Measurements from ENCODE around the gene HOXD12.
A peak's percentile ranks its signal among the peaks of the same experiment; 100 is the strongest.

The HOXD12 gene

DNA sequence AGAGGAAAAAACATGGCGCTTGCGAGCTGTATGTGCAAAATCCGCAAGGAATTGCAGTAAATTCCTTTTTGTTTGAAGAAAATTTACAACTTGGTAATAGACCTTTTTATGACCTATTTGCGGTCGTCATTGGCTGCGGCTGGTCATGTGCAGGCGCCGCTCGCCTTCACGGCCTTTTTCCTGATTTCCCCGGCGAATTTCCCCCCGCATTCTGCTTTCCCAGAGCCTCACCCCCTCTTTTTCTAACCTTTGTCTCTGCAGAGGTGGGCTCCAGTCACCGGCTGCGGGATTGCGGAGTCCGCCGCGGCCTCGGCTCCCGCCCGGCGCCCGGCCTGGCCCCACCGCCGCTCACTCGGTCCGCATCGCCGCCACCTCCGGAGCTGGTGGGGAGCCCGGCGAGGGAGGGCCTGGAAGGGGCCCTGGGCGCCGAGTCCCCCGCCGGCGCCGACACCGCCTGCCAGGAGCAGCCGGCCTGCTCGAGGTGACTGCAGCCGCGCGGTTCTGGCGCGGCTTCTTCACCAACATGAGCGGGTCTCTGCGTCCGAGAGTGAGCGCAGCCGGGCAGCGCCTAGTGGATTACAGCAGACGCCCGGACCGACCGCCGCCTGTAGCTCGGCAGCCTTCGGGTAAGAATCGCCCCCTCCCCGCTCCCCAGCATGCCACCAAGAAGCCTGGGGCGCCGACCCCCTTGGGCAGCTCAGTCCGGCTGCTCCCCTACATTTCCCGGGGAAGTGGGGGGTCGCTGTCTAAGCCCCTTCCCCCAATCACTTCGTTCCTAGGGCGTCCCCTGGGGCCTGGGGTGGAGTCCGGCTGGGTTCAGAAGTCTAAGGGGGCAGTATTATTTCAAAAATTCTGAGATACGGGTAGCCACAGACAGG lies 37.0 kb downstream of the HOXD12 start:
- DNase-seq: no peak

DNA sequence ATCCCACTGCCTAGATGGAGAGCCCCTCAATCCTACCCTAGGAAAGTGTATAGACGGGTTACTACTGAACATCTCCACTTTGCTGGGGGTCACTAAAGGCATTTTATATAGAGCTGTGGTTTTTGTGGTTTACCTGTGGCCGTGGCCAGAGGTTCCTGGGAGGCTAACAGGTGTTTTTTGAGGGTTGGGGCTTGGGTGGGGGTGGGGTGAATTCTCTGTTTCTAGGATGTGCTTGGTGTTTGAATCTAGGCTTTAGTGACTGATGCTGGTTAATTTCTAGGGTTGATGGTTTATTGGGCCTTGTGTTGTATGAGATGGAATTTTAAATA lies 37.6 kb downstream of the HOXD12 start:
- DNase-seq: no peak

DNA sequence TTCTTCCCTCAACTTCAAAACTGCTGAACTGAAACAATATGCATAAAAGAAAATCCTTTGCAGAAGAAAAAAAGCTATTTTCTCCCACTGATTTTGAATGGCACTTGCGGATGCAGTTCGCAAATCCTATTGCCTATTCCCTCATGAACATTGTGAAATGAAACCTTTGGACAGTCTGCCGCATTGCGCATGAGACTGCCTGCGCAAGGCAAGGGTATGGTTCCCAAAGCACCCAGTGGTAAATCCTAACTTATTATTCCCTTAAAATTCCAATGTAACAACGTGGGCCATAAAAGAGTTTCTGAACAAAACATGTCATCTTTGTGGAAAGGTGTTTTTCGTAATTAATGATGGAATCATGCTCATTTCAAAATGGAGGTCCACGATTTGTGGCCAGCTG lies 38.3 kb downstream of the HOXD12 start:
- no peak for DNase-seq

DNA sequence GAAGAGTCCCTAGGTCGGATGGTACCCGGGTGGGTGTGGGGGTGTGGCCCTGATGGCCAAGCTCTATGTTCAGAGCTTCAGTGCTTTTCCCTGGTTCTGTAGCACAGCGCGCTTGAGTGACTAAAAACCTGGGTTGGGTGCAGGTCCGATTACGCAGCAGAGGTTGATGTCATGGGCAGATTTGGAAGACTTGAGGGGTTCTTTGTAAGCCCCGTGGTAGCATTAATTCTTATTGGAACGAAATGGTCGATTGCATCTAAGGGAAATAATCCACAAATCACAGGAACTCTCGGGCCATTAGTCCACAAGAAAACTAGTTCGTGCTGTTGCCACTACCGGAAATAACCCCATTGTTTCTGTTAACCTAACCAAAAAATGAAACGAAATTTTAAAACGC lies 38.9 kb downstream of the HOXD12 start:
- no peak for DNase-seq

DNA sequence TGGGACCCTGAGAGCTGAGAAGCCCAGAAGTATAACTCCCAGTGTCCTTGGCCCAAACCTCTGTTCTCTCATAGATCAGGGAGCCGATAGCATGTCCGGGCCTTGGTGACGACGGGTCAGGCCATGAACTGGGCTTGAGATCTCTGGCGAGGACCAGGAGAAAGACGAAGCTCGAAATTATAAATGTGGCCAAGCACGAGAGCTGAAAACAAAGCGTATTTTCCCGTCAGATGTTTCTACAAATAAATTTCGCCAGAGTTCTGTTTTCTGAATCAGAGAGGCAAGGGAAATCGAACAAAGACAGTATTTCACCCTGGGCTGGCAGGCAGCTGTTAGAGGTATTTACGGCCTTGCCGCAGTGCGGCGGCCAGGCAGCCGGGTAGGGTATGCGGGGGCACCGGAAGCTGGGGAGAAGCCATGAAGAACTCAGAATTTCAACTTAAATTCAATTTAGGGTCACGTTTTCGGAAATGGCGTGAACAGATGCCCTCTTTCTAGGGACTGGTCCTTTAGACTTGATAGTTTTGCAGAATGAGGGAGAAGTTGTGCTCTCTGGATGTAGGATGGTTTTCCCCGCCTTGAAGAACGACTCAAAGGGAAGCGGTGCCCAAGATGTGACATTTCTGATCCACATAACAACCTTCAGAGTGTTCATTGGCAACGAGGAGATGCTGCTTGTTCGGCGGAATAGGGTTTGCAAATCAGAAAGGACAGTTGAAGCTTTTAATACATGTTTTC lies 39.5 kb downstream of the HOXD12 start:
- DNase-seq: no peak

DNA sequence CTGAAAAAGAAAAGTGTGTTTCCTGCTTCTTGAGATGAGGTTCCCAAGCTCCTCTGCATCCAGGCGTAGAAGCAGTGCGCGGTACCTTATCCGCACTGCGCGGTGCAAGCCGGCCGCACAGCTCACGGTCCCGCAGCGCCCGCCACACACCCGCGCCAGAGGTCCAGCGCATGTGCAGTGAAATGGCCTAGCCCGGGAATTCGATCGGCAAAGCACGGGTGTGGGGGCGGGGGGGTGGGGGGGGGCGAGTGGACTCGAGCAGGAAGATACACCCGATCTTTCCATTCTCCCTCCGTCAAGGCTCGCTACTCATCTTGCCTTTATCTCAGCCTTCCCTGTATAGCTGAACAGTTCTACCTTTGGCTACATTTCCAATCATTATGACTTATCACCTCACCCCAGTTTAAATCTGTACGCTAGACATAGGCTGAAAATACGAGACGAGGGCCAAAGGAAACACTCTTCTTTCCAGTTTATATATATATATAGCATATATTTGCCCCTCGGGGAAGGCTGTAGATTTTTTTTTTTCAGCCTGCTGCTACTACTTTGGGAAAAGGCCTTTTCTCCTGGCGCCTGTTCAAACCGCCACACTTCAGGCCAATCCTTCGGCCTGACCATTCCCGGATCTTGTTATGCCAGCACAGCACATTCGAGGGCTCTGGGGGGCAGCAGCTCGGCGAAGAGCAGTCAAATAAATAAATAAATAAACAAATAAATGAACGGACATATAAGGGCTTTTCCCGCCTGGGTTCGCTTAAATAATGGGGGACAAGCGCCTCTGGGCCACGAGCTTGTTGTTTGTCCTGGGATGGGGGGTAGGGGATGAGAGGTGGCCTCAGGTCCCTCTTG lies 40.3 kb downstream of the HOXD12 start:
- DNase-seq: no peak

DNA sequence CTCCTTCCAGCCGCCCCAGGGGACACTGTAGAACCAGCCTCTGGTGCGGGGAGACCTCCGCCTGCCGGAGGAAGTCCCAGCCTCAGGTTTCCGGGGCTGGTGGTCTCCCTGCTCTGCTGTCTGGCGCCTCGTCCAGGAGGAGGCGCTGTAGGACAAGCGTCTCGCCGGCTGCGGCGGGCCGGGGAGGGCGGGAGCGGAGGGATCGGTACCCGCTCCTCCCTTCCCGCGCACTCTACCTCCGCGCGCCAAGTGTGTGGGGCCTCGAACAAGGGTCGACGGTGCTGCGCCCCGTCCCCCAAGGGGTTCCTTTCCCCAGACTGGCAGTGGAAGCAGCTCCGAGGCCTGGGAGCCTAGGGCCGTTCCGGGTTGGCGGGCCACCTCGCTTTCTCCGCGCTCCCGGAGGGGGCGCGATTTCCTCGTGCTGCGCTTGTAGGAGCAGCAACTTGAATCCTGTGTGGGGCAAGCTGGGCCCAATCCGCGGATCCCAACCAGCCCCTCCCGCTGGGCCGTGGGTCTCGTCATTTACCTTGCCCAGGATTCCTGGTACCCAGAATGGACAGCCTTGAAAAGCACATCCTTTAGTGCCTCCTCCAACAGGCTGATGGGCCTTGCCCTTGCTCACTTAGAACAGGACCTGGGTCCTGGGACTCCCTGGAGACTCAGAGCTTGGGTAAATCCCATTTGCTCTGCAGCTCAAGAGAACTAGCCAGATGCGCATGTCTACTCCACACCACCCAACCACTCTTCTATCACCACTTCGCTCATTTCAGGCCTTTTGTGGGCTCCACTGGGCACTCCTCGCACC lies 41.1 kb downstream of the HOXD12 start:
- DNase-seq: peak; percentile 67

DNA sequence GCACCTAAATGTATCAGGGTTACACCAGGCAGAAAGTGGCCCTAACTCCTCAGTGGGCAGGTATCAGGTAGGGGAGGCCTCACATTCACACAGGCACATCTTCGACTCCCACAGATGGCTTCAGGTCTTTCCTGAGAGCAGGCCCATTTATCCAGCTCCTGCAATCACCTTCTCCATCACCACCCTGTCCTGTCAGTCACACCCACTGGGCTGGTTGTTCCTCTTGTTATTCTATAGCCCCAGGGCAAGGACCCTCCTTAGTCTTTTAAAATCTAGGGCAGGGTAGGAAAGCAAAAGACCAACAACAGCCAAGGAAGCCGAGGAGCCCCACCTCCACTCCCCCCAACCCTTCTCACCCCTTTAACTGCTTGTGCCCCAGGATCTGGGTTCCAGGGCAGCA lies 42.7 kb downstream of the HOXD12 start:
- no peak for DNase-seq

DNA sequence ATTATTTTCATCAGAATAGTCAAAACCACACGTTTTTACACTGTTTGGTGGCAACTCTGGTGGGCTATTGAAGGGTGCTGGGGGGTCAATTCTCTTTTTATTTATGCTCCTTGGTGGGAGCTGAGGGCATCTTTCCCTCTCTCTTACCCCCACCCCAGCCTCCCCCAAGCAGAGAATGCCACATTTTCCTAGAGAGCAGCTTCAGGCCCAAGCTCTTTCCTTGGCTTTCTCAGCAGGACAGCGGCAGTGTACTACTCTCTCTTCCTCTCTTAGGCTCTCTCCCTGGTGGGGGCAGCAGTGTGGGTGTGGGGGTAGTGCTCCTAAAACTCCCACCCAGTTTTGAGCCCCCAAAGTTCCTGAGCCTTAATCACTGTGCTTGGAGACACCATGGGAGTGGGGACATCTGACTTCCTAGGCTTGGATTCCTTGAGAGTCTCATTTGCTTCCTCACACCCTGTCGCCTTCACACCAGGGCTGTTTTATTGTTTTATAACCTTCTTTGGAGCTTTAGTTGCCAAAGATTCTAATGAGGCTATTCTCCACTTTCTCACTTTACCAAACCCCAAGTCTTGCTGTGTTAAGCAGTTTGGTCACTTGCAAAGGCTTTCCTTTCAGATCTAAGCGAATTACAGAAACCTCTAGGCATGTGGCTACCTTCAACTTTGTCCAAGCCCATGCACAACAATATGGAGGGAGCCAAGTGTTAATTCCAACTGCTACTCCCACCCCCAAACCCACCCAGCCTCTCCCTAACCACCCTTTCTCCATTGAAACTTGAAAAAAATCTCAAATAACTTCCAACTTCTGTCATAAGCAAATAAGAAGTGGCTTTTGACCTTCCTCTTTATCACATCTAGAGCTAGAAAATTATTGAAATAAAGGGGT lies 45.7 kb downstream of the HOXD12 start:
- no peak for DNase-seq

DNA sequence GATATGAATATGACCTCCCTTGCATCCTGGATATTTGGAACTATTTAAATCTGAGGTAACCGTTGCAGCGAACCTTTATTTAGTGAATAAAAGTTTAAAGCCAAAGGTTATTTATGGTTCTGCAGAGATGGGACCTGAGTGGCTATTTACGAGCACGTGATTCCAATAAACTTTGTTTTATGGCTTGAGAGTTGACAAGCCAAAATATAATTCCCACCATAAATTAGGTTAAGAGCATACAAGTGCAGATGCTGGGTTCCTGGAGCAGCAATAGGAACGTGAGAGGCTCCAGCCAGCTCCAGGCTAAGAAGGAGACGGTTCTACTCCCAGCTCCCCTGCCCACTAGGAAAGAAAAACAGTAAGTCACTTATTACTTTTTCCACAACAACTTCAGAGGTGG lies 46.5 kb downstream of the HOXD12 start:
- DNase-seq: no peak

DNA sequence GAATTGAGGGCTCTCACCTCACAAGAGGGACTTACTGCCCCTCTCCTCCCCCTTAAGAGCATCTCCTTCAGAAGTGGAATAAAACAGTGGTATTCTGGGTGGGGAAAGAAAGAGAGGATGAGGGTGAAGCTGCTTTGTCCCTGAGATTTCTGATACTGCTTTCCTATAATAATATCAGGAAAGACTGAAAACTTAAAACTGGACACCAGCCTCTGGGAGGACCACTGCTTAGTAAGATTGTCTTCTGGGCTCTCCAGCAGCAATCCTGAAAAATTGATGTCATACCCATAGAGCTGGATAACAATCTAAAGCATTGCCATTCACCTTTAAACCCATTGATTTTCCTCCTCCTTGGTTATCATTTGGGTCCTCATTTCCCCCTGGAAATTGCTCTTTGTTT lies 47.0 kb downstream of the HOXD12 start:
- no peak for DNase-seq

DNA sequence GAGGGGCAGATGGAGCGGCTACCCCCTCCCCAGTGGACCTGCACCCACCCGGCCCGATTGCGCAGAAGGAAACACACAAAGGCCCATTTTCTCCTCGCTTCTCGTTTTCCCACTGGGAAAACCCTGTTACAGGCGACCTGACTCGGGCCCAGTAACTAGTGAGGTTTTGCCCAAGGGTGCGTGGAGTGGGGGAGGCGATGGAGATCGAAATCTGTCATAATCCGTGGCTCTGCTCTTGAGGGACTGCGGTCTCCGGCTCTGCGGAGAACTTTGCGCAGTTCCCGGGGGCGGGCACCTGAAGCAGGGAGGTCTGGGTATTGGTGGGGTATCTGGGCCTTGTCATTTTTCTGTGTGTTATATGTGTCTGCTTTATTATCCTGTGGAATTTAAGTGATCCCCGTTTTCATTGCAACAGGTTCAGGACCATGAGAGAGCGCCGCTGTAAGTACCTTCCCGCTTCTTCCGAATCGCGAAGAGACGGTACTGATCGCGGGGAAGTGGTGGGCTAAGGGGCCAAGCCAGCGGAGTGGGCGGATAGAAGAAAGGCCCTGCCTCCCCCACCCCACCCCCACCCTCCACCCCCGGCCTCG lies 47.7 kb downstream of the HOXD12 start:
- DNase-seq: no peak

DNA sequence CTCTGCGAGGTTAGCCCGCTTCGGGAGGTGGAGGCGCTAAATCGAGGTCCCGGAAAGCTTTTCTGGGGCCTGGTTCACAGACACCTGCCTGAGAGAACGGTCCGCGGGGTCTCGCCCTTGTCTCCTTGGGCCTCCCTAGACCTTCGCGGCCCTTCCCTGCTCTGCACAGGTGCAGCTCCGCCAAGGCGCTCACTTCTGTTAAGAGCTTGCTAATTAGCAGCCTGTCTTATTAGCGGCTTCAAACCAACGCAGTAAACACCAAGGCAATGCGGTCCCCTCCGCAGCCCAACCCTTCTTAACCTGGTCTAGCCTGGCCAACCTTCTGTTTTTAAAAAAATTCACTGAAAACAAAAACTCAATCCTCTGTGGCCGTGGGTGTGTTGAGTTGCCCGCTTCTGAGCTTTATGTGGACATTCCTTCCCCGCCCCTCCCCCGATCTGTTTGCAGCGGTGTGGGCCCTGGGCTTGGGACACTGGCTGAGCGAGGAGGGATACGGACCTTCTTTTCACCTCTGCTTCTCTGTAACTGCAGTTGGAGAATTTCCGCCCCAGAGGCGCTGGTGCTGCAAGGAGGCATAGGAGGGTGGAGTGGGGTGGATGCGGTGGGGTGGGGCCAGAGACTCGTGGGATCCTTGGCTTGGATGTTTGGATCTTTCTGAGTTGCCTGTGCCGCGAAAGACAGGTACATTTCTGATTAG lies 48.4 kb downstream of the HOXD12 start:
- no peak for DNase-seq

DNA sequence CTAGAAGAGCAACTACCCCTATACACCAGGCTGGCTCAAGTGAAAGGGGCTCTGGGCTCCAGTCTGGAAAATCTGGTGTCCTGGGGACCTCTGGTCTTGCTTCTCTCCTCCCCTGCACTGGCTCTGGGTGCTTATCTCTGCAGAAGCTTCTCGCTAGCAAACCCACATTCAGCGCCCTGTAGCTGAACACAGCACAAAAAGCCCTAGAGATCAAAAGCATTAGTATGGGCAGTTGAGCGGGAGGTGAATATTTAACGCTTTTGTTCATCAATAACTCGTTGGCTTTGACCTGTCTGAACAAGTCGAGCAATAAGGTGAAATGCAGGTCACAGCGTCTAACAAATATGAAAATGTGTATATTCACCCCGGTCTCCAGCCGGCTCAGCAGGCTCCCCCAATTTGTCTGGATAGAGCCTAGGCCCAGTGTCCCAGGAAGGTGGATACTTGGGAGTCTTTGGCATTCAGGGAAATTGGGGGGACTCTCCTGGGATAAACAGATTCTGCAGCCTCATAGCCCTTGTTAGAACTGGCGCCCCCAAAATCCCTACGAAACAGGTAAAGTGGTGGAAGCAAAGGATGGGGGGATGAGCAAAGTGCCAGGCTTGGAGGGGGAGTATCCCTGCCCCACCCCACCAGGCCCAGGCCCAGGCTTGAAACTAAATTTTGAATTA lies 49.3 kb downstream of the HOXD12 start:
- DNase-seq: no peak

DNA sequence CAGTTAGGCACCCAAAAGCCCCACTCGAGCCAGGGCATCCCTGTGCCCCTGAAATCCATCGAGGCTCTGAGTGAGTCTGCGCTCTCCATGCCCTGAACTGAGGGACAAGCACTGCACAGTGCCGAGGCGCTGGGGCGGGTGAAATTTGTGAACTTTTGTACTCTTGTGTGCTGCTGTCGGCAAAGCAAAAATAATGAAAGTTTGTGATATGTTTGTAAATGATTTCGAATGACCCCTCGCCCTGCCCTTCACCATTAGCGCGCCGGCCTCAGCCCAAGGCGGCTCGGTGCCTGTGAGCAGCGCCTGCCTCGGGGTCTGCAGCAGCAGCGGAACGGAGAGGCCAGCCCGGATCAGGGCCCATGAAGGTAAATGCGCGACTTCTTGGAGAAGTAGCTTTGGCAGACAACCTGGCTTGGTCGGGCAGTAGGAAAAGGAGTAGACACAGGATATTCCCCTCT lies 49.9 kb downstream of the HOXD12 start:
- DNase-seq: no peak

DNA sequence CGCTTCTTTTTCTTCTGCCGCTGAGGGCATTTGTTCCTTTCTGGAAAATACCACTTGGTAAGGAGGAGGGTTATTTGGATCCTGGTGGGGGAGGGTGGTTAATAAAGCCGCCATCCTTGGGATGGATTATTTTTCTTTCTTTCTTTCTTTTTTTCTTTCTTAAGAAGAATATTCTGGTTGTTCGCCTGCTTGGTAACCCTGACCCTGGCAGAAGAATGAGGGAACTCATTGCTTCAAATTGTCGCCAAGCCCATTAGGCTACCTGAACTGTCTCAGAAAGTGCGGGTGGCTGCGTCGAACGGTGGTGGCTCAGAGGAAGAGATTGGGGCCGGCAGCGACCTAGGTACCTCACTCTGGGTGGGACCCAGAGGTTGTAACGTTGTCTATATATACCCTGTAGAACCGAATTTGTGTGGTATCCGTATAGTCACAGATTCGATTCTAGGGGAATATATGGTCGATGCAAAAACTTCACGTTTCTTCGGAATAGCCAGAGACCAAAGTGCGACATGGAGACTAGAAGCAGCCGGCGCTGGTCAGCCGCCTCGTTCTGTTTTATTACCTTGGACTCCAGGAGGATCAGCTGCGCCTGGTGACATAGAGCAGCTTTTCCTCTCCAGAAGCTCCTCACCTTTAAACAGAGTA lies 50.5 kb downstream of the HOXD12 start:
- DNase-seq: no peak

DNA sequence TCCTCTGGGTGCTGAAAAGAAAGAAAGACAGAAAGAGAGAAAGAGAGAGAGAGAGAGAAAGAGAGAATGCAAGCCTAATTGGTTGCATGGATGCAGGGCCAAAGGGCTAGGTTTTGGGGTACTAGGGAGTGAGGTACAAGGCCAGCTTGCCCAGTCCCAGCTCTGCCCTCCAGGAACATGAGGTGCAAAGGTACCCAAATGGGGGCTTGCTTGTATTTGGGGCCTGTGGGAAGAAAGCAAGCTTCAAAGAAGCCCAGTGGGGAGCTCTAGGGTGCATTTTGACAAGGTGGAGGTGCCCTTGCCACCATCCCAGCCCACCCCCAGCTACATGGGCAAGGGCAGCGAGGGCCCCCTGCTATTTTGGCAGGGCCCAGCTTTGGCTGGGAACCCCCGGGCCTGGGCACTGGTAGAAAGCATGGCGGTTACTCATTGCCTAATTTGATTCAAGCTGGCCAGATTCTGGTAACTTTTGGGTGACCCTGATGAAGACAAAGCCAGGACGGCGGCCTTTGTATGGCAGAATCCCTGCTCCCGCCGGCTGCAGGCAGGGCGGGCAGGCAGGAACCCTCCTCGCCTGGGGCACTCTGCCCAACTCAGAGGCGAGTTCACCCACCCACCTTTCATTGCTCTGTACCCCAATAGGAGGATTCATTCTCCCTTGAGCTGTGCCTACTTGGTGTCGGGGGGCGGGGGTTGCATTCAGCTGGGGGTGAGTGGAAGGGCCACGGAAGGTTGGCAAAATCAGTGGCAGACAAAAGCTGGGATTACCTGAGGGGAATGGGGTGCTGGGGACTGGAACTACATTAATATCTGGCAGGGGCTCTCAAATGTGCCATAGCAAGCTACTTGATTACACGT lies 51.2 kb downstream of the HOXD12 start:
- DNase-seq: no peak
